22Rv1 (cell line): ENCODE results near the gene GPR6.

Experiments
- H3K27ac ChIP-seq: fragments of 450-650 bp; 2 replicates; pipeline ENCODE4 v1.5.1; 2017
- ZFX ChIP-seq: fragments of 450-650 bp; IDR thresholded peaks from 2 replicates; pipeline ENCODE4 v1.6.1; 2017; ENCODE audit warnings: antibody characterized with exemption, borderline replicate concordance
- TF ChIP-seq, protein P1 (sequence below): fragments of 450-650 bp; IDR thresholded peaks from 2 replicates; pipeline ENCODE4 v1.5.1; 2017; ENCODE audit warnings: mild to moderate bottlenecking

The GPR6 gene

GRCh38 chr6:109999740-110000139 is 21.6 kb downstream of the GPR6 start:
- TF ChIP-seq, protein P1, sequence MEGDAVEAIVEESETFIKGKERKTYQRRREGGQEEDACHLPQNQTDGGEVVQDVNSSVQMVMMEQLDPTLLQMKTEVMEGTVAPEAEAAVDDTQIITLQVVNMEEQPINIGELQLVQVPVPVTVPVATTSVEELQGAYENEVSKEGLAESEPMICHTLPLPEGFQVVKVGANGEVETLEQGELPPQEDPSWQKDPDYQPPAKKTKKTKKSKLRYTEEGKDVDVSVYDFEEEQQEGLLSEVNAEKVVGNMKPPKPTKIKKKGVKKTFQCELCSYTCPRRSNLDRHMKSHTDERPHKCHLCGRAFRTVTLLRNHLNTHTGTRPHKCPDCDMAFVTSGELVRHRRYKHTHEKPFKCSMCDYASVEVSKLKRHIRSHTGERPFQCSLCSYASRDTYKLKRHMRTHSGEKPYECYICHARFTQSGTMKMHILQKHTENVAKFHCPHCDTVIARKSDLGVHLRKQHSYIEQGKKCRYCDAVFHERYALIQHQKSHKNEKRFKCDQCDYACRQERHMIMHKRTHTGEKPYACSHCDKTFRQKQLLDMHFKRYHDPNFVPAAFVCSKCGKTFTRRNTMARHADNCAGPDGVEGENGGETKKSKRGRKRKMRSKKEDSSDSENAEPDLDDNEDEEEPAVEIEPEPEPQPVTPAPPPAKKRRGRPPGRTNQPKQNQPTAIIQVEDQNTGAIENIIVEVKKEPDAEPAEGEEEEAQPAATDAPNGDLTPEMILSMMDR: no peak
- TF ChIP-seq ZFX: no peak
- no peak overlapping the region for H3K27ac ChIP-seq

- H3K27ac ChIP-seq: no peak overlapping the region
- TF ChIP-seq, protein P1: no peak
- TF ChIP-seq ZFX: no peak
Observed at GRCh38 chr6:110002676-110003075, 24.6 kb downstream of the GPR6 start.

DNA sequence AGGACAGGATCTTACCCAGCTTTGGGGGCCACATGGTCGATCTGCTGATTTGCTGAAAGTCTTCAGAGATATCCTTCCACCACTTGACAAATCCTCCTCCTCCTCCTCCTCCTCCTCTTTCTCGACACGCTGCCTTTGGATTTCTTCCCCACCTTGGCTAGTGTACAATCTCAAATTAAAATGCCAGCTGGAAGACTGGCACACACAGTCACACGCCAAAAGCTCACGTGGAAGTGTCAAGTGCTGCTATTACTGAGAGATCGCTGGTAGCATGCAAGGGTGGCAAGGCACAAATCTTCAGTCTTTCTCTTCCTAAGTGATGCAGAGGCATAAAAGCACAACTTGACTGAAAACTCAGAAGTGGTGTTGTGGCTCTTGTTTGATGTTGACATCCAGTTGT is 35.3 kb downstream of the GPR6 start:
- no peak overlapping the region for H3K27ac ChIP-seq
- no peak for TF ChIP-seq ZFX
- TF ChIP-seq, protein P1: no peak

GRCh38 chr6:110015206-110015605 is 37.1 kb downstream of the GPR6 start:
- no peak for TF ChIP-seq ZFX
- TF ChIP-seq, protein P1: no peak

GRCh38 chr6:110017306-110017705 is 39.2 kb downstream of the GPR6 start:
- H3K27ac ChIP-seq: no peak overlapping the region
- TF ChIP-seq, protein P1: no peak
- TF ChIP-seq ZFX: no peak

More at GRCh38 chr6:110015206-110015605, 37.1 kb downstream of the GPR6 start:
- H3K27ac ChIP-seq: no peak overlapping the region

- no peak overlapping the region for H3K27ac ChIP-seq
- TF ChIP-seq ZFX: no peak
- TF ChIP-seq, protein P1: no peak
Observed at GRCh38 chr6:110017946-110018345, 39.8 kb downstream of the GPR6 start.

DNA sequence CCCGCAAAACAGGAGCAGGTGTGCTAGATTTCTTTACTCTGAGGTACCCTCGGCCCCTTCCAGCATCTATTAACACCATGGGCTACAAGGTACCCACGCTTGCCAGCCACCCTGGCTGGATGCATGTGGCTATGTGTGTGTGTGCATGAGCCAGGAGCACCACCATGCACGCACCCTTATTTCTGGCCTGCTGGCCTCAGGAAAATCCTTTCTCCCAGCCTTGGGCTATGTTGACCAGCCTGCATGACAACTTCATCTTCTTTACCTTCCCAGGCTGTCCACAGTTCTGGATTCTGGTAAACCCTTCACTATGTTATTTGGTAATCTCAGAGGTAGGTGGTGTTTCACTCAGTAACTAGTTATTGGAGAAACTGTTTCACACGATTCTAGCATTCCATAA is 40.4 kb downstream of the GPR6 start:
- no peak overlapping the region for H3K27ac ChIP-seq
- no peak for TF ChIP-seq ZFX
- TF ChIP-seq, protein P1: no peak
